ENCODE data around the gene NFKBIZ.
"Not testable (repeated sequence)": the region's sequence is repeated elsewhere in the genome, so short reads cannot be mapped to it uniquely, and the experiment has no call there.

Gene NFKBIZ

GRCh38 chr3:101879102-101879501, 29.8 kb downstream of the NFKBIZ start:
- DNase-seq = no peak

GRCh38 chr3:101879623-101880284, 30.4 kb downstream of the NFKBIZ start:
- DNase-seq = no peak

DNA sequence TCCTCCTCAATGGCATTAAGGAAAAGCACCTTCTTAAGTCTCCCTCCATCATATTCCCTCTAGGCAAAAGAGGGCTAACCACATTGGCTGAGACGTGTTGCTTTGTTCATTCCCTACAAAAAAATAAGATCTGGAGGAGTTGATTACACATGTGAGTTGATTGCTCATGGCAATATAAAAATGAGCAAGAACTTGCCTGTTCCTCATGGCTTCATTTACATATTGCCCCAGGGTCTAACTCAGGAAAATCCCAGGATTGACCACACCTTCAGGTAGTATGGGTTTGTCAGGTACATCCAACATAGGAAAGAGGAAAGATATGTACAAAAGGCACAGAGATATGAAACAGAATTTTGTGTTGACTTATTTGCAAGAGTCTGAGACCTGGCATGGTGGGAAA, 35.5 kb downstream of the NFKBIZ start:
- DNase-seq = no peak

GRCh38 chr3:101885584-101885983, 36.3 kb downstream of the NFKBIZ start:
- DNase-seq = not testable (repeated sequence)

DNA sequence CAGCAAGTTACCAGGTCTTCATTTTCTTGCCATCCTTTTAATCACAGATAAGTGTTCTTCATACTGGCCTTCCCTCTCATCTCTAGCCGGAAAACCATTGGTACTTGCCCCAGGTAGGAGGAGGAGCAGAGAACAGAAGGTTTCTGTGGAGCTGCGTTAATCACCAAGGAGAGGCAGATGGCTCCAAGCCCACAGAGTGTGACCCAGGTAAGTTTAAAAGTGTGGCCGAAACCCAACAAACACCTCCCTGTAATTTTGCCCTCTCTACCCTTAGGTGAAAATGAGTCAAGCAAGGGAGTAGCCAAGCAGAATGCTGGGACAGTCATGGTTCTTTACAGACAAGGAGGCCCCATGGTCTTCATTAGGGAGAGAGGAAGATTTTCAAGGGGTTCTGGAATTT, 37.3 kb downstream of the NFKBIZ start:
- DNase-seq = no peak

GRCh38 chr3:101888653-101889052, 39.3 kb downstream of the NFKBIZ start:
- DNase-seq = no peak

DNA sequence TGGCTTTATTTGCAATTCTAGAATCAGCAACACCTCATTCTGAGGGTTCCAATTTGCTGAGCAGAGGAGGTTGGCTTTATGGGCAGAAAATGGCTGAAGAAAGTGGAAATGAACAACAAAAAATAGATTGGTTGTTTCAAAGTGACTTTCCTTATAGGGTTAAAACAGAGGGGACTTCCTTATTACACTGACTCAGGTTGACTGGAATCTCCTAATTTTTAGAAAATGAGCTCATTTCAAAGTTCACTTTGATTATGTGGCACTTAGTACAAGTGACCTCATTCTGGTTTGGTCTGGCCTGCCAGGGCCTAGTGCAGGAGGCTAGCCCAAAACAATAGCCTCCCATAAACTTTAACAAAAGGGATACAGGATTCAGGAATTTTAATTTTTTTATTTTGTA, 41.4 kb downstream of the NFKBIZ start:
- DNase-seq = no peak

GRCh38 chr3:101892648-101893047, 43.3 kb downstream of the NFKBIZ start:
- no peak for DNase-seq

GRCh38 chr3:101896083-101896757, 46.9 kb downstream of the NFKBIZ start:
- no peak for DNase-seq

GRCh38 chr3:101897013-101897412, 47.7 kb downstream of the NFKBIZ start:
- DNase-seq = no peak

- DNase-seq = no peak
Observed at GRCh38 chr3:101898039-101898438, 48.7 kb downstream of the NFKBIZ start.

DNA sequence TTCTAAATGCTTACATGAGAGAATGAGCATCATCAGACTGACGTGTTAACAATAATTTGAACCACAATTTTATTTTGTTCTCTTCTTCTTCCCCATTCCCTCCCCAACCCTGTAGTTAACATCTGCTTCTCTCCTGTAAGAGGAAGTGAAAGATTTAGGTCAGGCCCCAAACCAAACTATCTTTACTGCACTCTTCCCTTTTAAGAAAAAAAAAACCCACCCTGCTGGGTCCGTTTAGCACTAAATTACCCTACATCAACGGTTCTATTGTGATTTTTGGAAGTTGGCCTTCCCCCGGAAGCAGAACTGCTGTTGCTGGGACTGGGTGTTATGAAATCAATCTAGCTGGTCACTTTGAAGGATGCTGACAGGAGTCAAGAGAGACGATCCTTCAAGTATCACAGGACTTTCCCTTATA, 49.4 kb downstream of the NFKBIZ start:
- DNase-seq = no peak

DNA sequence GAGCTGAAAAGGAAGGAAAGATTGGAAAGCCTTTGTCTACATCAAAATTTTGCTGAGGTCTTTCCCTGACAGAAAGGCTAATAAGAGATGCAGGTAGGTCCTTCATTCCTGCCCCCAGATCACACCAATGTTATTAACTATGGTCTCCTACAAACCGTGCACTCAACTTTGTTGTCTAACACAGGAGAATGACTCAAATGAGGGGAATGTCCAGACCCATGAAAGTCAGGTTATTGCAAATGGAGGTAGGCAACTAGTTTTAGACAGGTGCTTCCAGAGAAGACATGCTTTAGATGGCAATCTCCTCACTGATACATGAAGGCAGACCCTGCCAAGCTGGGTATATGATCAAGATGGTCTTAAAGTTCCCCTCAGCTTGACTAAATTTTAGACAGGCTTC, 51.0 kb downstream of the NFKBIZ start:
- DNase-seq = no peak

- DNase-seq = no peak
Observed at GRCh38 chr3:101900736-101901135, 51.4 kb downstream of the NFKBIZ start.

- DNase-seq = no peak
Observed at GRCh38 chr3:101902041-101902440, 52.7 kb downstream of the NFKBIZ start.

DNA sequence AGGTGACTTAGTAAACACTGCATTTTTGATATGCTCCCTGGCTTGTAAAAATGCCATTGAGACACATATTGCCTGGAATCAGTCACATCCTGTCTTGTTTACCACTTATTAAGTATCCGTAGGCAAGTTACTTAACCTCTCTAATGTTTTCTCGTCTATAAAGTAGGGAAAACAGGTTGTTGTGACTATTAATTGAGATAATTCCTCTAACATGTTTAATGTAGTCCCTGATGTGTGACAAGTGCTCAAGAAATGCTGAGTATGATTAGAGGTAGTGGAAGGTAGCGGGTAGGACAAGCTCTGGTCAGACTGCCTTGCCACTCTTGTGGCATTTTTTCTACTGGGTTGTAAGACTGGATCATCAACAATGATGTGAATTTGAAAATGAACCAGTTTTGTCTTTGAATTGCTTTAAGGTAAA, 54.1 kb downstream of the NFKBIZ start:
- DNase-seq = no peak

GRCh38 chr3:101905573-101905972, 56.3 kb downstream of the NFKBIZ start:
- DNase-seq = not testable (repeated sequence)
